Stimulated activated CD4-positive, alpha-beta T cell treated with anti-CD3 and anti-CD28 coated beads, Interleukin-4, amount 100 ng/mL, for 24 hours (primary cell): ENCODE measurements around the gene MGAT5B.

Source experiments
- DNase-seq: peaks from one replicate; pipeline ENCODE4 v3.0.0-alpha.2; 2020

The MGAT5B gene

DNA sequence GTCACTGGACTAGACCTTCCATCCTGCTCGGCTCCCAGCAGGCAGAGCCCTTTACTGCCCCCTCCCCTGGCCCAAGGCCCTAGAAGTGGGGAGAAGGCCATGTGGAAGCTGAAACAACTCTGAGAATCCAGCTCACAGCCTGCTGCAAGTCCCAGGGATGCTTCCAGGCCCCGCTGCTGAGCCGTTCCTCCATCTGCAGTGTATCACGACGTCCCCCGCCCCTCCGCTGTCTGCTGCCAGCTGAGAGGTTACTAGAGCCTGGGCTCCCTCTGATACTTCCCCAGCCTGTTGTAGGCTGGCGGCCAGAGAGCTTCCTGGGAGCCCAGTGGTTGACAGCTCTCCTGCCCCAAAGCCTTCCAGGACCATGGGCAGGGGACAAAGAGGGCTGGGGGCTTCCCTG, 118.2 kb downstream of the MGAT5B start:
- DNase-seq, result no peak

GRCh38 chr17:76987486-76988093, 119.4 kb downstream of the MGAT5B start:
- no peak for DNase-seq

DNA sequence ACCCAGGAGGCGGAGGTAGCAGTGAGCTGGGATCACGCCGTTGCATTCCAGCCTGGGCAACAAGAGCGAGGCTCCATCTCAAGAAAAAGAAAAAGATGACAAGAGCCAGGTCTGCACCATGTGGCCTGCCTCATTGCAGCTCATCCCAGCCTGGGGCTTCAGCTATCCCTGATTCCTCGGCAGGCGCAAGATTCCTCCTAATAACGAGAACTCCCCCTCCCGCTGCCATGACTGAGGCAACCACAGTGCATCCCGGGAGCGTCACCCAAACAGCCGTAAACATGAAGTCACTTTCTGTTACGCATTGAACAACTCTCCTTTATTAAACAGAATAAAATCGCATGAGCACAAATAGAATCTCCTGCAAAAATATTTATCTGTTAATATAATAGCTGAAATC, 120.6 kb downstream of the MGAT5B start:
- no peak for DNase-seq

- DNase-seq, result no peak
Measured at GRCh38 chr17:76989519-76989918, 121.3 kb downstream of the MGAT5B start.

DNA sequence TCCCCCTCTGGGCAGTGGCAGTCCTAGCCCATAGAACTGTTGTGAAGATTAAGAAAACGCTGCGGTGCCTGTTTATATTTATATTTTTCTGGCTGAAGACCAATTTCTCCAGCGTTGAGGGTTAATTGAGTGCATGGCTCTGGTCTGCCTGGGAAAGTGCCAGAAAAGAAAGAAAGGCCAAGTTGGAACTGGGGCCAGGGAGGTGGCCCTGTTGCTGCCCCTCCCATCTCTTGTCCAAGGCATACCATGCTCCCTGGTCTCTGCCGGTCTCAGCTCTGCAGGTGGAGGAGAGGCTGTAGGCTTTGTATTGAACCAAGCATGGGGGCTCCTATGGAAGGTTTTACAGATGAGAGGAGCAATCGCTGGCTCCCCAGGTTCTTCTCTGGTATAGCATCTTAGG, 124.7 kb downstream of the MGAT5B start:
- DNase-seq, result no peak

DNA sequence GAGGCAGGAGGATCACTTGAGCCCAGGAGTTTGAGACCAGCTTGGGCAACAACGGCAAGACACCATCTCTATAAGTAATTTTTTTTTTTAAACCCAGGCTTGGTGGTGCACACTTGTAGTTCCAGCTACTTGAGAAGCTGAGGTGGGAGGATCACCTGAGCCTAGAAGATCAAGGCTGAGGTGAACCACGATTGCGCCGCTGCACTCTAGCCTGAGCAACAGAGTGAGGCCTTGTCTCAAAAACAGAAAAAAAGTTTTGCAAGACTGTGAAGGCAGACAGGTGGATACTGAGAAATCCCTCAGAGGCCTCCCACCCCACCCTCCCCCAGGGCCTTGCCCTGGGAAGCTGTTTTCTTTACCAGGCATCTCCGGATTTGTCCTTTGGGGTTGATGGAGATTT, 125.4 kb downstream of the MGAT5B start:
- no peak for DNase-seq

GRCh38 chr17:76994237-76994637, 126.0 kb downstream of the MGAT5B start:
- no peak for DNase-seq

GRCh38 chr17:76995387-76996105, 127.3 kb downstream of the MGAT5B start:
- DNase-seq, result no peak

DNA sequence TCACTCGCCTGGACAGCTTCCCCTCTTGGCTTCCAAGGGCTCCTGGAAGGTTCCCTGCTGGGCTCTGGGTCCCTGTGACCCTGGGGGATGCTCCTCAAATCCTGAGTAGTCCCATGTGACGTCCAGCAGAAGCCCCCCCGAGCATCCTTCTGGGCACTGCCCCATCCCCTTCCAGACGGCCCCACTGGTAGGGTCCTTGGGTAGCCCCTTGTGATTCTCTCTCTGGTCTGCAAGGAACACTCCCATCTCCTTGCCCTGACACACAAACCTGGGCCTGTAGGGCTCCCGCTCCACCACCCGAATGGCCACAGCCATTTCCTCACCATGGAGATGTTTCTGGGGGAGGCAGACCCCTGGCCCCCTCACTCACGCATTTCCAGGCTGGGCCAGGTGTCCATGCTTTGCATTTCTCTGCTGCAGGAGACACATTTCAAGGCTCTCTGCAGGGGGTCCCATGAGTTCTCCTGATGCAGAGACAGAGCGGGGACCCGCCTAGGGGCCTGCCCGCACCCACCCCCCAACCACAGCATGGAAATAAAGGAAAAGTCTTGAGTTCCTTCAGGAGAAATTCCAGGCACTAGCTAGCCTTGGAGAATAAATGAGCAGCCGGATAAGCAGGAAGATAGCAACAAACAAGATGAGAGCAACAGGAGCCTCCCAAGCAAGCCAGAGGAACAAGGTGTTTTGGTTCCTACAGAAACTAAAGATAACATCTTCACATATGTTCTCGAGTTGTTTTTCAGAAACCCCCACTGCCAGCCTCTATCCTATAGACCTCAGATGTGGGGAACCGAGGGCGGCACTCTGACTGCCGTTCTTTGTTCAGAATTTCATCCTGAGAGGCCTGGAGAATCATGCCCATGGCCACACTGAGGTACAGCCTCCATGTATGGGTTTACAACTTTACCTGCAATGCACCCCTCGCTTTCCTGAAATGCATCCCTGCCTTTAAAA, 128.8 kb downstream of the MGAT5B start:
- no peak for DNase-seq

GRCh38 chr17:76997981-76998531, 129.9 kb downstream of the MGAT5B start:
- DNase-seq, result peak; percentile 45

DNA sequence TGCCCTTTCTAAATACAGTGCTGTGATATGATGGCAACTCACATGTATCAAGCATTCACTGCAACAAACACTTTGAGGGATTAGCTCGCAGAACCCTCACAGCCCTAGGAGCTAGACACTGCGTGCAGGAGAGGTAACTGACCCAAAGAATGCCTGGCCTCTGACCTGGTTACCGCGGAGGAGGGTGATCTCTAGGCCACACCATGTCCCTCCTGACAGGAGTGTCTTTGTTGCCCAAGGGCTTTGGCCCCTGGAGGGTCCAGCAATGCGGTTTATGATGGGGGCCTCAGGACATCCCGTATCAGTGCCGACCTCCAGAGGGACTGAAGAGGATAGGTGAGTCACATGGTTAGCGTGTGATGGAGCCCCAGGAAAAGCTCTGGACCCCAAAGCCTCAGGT, 130.6 kb downstream of the MGAT5B start:
- no peak for DNase-seq
